HG03439 (cell line): Measurements from ENCODE around the gene PLET1.

Source experiments
- ATAC-seq: cut with Tn5 transposase; IDR thresholded peaks from one replicate; pipeline ENCODE4 v1.9.1; 2021; ENCODE audit warnings: mild to moderate bottlenecking, moderate library complexity; ENCODE audit not compliant: unreplicated experiment

PLET1 gene

DNA sequence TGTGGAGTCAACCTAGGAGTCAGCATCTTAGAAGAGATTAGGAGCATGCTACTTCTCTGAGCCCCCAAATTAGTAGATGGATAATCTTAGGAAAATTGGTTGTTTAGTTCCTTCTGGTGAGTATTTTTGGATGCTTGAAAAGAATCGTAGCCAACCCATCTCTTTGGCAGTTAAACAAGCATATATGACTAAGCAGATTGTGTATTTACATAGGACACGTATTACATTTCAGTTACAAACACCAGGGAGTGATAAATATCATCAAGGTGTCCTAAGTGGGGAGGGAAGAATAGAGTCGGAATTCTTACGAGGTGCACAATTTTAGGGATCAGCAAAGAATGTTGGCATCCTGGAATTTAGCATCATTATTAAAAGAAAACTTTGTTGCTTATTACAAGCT lies 13.5 kb downstream of the PLET1 start:
- no peak for ATAC-seq

GRCh38 chr11:112241486-112241885 lies 19.2 kb downstream of the PLET1 start:
- no peak for ATAC-seq

- no peak for ATAC-seq
Measured at GRCh38 chr11:112238041-112238440, 22.6 kb downstream of the PLET1 start.

- ATAC-seq, result no peak
Measured at GRCh38 chr11:112237451-112237850, 23.2 kb downstream of the PLET1 start.

- ATAC-seq, result no peak
Measured at GRCh38 chr11:112235750-112236390, 24.8 kb downstream of the PLET1 start.

DNA sequence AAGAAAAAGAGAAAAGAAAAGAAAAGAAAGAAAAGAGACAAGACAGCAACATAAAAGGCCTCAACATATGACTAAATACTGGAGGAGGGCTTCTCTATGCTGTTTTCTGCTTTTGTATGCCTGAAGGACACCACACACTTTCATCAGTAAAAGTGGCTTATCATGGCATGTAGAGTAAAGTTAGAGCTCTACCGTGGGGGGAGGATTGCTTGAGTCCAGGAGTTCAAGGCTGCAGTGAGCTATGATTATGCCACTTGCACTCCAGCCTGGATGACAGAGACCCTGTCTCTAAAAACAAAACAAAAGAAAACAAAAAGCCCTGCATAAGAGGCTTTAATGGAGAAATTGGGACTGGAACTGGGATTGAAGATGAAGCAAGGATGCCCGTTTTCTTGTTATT lies 28.7 kb downstream of the PLET1 start:
- no peak for ATAC-seq

DNA sequence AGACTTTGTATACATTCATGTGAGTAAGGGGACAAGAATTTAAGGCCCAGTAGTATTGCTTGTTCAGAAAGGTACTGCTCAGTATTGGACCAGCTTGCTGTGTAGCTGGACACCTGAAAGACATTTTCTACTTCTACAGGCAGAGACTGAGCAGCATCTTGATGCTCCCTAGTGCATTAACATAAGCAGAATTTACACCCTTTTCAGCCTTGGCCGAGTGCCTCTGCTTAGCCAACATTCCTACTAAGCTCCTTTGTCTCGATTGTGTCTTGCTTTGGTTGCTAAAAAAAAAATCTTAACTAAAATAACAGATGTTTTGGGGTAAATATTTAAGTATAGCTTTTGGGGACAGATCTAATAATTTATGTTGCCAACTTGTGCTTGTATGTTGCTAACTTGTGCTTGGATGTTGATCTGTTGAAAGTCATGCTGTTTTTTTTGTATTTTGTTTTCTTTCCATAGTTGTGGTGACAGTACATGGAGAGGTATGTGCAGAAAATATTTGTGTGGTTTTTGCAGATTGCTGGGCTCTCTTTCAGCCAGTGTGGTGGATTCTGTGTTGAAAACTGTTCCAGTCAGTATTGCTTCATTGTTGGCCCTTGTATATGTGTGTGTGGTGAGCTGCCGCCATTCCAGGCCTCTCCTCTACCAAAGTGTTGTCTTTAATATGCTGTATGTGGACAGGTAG lies 30.8 kb downstream of the PLET1 start:
- ATAC-seq, result no peak

- ATAC-seq, result no peak
Measured at GRCh38 chr11:112229159-112229558, 31.5 kb downstream of the PLET1 start.

- no peak for ATAC-seq
Measured at GRCh38 chr11:112228706-112229105, 32.0 kb downstream of the PLET1 start.

- ATAC-seq, result no peak
Measured at GRCh38 chr11:112227471-112227870, 33.2 kb downstream of the PLET1 start.

DNA sequence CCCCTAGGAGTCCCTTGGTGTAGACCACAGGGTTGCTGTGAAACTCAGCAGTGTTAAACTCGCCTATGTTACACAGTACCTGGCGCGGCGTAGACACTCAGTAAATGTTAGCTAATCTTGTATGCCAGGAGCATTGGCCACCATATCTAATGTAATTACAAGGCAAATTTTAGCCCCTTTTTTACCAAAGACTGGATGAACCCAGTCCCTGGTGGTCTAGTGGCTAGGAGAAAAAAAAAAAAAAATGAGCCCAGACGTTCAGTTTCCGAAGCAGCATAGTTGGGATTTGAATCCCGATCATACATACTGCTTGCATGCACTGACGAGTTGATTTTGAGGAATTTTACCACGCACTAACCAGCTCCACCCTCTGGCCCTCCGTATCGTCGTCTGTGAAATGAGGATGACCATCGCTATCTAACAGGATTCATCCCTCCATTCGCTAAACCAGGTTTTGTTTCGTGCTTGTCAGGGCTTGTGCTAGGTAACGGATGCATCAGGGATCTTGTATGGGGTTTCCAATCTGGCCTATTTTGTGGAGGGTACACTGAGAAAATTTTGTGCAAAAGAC lies 33.7 kb downstream of the PLET1 start:
- ATAC-seq, result peak; percentile 43

- ATAC-seq, result peak; percentile 98
Measured at GRCh38 chr11:112226062-112226830, 34.4 kb downstream of the PLET1 start, which contains the start of gene PTS. PTS (plus strand) TSS chr11:112226428; CDS start chr11:112226444, 16 bp downstream.

- no peak for ATAC-seq
Measured at GRCh38 chr11:112225753-112226061, 35.0 kb downstream of the PLET1 start.

- ATAC-seq, result no peak
Measured at GRCh38 chr11:112223754-112224532, 36.7 kb downstream of the PLET1 start.

DNA sequence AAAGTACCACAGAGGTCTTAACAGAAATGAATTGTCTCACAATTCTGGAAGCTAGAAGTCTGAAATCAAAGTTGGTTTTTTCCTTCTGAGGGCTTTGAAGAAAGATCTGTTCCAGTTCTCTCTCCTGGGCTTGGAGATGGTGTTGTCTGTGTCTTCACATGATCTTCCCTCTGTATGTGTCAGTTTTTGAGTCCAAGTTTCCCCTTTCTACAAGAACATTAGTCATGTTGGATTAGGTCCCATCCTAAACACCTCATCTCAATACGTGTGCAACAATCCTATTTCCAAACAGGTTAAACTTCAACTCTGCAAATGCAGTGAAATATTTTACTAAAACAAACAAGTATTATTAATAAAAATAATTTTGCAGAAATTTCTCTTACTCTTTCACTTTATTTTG lies 37.5 kb downstream of the PLET1 start:
- ATAC-seq, result no peak

DNA sequence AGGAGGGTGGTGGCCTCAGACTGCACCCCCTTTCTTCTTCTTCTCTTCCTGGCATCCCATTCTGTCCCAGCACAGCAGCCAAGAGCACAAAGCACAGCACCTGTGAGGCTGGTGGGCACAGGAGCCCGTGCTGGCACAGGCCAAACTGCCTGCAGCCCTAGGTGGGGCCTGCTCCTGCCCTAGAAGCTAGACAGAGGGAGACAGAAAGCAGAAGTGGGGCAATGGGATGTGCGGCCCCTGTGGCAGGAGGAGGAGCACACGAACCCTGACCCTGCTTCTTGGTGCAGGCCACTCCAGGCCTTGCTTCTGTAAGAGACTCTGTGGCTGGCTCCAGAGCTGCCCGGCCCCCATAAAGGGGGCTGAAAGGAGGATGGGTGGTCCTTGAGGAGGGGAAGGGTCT lies 38.4 kb downstream of the PLET1 start:
- ATAC-seq, result no peak

DNA sequence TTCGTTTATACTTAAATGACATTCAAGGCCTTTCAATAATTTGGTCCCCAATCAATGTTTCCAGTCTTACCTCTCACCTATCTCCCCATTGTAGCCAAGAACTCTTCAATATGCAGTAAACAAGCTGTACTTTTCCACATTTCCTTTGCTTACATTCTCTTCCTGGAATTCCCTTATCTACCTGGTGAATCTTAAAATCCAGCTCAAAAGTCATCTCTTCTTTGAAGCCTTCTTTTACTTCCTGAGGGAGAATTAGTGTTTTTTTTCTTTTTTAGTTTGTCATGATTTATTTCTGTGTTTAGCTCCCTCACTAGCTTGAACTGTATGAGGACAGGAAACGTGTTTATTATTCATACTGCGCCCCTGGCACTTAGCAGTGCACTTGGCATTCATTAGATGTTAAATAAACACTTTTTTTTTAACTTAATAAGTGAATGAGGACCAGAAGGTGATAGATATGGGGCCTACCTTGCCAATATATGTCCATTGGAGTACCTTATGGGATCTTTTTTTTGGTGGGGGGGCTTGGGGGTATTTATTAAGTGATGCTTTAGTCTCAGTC lies 39.3 kb downstream of the PLET1 start:
- ATAC-seq, result no peak

DNA sequence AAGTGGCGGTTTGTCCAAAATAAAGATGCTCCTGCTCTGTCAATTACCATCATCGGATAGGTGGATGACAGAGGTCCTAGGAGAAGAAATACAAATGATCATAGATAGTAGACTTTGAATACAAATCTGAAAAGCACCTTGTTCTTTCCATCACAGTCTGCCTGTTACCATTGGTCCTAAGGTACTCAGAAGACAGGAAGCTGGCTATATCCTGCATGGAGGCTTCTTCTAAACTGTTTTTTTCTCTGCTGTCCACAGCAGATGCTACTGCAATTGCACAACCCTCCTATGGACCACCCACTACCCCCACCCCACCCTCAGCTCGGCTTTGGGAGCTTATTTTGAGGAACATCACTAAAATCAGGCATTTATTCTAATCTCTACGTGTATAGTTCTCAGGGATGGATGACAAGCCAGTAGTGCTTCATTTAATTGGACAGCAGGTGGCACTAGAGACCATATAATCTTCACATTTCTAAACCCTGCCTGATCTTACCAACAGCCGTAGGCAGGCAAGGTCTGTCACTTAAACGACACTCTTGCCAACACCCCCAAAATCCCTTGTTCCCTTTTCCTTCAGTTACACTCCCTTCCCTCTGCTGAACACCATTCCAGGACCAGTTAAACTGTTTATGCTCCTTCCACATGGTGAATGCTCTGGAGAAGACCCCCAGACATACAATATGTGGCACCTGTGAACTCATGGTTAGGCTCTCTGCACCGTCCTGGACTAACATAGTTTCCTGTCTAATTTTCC lies 41.0 kb downstream of the PLET1 start:
- peak; percentile 96 for ATAC-seq

GRCh38 chr11:112216561-112217105 lies 44.0 kb downstream of the PLET1 start:
- no peak for ATAC-seq

DNA sequence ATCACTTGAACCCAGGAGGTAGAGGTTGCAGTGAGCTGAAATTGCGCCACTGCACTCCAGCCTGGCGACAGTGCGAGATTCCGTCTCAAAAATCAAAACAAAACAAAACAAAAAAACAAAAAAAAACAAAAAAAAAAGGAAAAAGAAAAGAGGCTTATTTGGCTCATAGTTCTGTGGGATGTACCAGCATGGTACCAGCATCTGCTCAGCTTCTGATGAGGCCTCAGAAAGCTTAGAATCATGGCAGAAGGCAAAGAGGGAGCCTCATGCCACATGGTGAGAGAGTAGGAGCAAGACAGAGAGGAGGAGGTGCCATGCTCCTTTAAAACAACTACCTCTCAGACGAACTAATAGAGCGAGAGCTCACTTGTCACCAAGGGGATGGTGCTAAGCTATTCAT lies 45.0 kb downstream of the PLET1 start:
- no peak for ATAC-seq
